ENCODE measurements around the gene MC4R.

DNA sequence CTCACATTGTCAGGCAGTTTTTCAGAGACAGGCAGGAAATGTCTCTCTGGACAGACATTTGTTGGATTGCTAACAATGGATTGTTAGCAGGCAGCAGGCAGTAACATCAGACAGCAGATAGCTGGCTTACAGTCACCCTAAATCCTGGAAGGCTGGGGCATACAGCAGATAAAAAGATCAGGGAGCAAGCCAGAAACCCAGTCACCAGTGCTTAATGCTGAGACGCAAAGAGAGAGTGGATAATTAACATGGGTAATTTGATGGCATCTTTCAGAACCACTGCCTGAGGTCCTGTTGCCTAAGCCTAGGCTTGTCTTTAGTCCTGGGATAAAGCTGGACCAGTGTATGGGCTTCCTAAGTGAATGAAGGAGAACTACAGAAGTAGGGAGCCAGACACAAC lies 22.4 kb downstream of the MC4R start:
- TF ChIP-seq, protein P1, sequence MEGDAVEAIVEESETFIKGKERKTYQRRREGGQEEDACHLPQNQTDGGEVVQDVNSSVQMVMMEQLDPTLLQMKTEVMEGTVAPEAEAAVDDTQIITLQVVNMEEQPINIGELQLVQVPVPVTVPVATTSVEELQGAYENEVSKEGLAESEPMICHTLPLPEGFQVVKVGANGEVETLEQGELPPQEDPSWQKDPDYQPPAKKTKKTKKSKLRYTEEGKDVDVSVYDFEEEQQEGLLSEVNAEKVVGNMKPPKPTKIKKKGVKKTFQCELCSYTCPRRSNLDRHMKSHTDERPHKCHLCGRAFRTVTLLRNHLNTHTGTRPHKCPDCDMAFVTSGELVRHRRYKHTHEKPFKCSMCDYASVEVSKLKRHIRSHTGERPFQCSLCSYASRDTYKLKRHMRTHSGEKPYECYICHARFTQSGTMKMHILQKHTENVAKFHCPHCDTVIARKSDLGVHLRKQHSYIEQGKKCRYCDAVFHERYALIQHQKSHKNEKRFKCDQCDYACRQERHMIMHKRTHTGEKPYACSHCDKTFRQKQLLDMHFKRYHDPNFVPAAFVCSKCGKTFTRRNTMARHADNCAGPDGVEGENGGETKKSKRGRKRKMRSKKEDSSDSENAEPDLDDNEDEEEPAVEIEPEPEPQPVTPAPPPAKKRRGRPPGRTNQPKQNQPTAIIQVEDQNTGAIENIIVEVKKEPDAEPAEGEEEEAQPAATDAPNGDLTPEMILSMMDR (conservative IDR thresholded peaks at IDR 0.05 in 1 of 2, IDR thresholded peaks at IDR 0.05 in 1 of 2; ENCODE audit: low read depth in 1 of 2, low read length in 2 of 2) = no peak
- no peak for TF ChIP-seq EZH2 (IDR thresholded peaks at IDR 0.05; ENCODE audit: low read length, missing control alignments)

Measured in fibroblast of lung (primary cell).